Muscle of leg (tissue), 11 donors: ENCODE measurements around the gene PCDH9. TPM values are rescaled to one million over a fixed set of nuclear protein-coding genes. Genes with fewer than 3 reads are reported as not detected.

Experiments
- DNase-seq: peaks from one replicate; pipeline ENCODE4 v3.0.0; 2013
- H3K27ac ChIP-seq: one replicate; pipeline ENCODE4 v1.5.1; 2013; ENCODE audit warnings: mild to moderate bottlenecking, low read length, control low read depth
- H3K27me3 ChIP-seq: one replicate; pipeline ENCODE4 v1.6.1; 2013; ENCODE audit warnings: low read length; ENCODE audit not compliant: control insufficient read depth, insufficient read depth
- H3K36me3 ChIP-seq: one replicate; pipeline ENCODE4 v1.6.1; 2013; ENCODE audit warnings: low read length; ENCODE audit not compliant: control insufficient read depth, insufficient read depth
- H3K4me1 ChIP-seq: one replicate; pipeline ENCODE4 v1.6.1; 2013; ENCODE audit warnings: low read length; ENCODE audit not compliant: control insufficient read depth, insufficient read depth
- H3K4me3 ChIP-seq: one replicate; pipeline ENCODE4 v1.5.1; 2013; ENCODE audit warnings: low read length, control low read depth
- H3K9me3 ChIP-seq: replicated peaks from 2 replicates; pipeline ENCODE4 v1.6.1; 2013; ENCODE audit warnings: low read depth, low read length; ENCODE audit not compliant: control insufficient read depth
- WGBS: methylation state at CpG from one replicate; pipeline ENCODE4 v1.1.5; 2013; ENCODE audit warnings: missing lambda C conversion rate; ENCODE audit not compliant: insufficient coverage; 5-methylcytosine and 5-hydroxymethylcytosine counted together
- polyA plus RNA-seq, 8 donors: library from polyadenylated mRNA; unstranded; fragments of 120-200 nt; gene quantifications; one replicate each; pipeline versions ENCODE4 v1.2.1 to v1.2.3, GENCODE V29; 2013; ENCODE audit warnings: inconsistent platforms in 1 of 8, low replicate concordance in 1 of 8; ENCODE audit not compliant: insufficient read length in 8 of 8, insufficient read depth in 1 of 8
- total RNA-seq: library from RNA; stranded (reverse); fragments of 120-200 nt; gene quantifications from one replicate; pipeline ENCODE4 v1.2.4, GENCODE V29; 2013

PCDH9 gene
- total and polyA plus RNA-seq, 9 donors: 1.7 to 8.3 (median 3.1) TPM

DNA sequence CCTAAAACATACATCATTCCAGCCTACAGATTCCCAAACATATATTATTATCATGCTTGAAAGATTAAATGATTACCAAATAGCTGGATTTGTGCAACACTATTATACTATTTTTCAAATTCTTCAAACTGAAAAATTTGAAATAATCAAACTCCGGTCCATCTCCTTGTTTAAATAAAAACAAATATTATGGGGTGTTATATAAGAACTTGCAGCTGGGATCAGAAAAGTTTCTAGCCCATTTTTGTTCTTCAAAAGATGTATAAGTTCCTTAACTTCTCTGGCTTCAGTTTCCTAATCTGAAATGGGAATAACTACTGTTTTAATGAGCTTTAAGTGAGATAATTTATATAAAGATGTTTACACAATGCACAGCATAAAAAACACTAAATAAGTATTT is 422.9 kb downstream of the PCDH9 start:
- Histone ChIP-seq H3K9me3 (no peaks in the 10 kb centered on the region), H3K27me3 (no peaks in the 10 kb centered on the region)
- WGBS: no CpG with 5 or more reads among the region's 1 CpG

DNA sequence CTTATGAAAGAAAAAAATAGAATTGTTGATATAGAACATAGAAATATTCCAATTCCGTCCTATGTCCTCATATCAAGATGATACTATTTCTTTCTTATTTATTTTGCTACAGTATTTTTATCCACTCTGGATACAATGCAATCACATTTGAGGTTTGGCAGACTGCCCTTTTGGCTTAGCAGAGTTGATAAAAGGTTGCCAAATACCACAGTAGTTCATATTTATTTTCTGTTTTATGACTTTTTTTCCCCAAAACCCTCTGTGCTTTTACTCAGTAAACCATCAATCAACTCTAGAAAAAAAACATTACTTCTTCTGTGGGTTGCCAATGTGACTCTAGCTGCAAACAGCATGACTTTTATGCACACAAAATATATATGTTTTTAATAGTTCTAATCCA is 424.5 kb downstream of the PCDH9 start:
- Histone ChIP-seq H3K9me3 (no peaks in the 10 kb centered on the region), H3K27ac (no peak overlapping the region), H3K4me1 (no peaks in the 10 kb centered on the region), H3K4me3 (no peak overlapping the region), H3K27me3 (no peaks in the 10 kb centered on the region), H3K36me3 (no peaks in the 10 kb centered on the region)
- peak; percentile 91 for DNase-seq
- WGBS: no CpG with 5 or more reads among the region's 1 CpG

More for the DNA sequence above, 422.9 kb downstream of the PCDH9 start:
- Histone ChIP-seq H3K36me3 (no peaks in the 10 kb centered on the region), H3K4me1 (no peaks in the 10 kb centered on the region), H3K4me3 (no peak overlapping the region), H3K27ac (no peak overlapping the region)
- no peak for DNase-seq

DNA sequence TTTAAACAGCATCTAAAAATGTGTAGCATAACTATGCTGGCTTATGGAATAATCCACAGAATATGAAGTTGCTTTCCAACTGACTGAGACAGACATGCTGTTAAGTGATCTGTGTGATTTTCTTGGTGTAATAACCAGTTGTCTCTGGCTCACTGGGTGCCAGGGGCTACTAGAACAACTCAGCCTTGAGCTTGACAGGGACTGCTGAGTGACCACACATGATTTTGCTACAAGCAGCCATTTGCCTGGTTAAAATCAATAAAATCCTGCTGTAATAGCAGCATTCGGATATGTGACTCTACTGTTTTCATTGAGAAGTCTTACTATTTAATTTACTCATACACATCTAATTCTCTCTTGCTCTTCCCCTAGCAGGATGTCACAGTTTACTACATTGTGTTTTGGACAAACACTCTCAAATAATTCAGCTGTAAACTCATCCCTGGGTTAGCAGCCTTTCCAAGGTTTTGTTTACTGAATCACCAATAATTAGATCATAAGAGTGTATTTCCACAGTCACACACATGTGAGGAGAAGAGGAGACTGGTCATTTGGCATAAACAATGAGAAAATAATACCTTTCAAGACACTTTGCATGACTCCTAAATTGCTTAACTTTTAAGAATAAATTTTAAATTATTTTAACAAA is 426.2 kb downstream of the PCDH9 start:
- DNase-seq: peak; percentile 59
- Histone ChIP-seq H3K36me3 (no peaks in the 10 kb centered on the region), H3K9me3 (no peaks in the 10 kb centered on the region), H3K27me3 (no peaks in the 10 kb centered on the region), H3K4me1 (no peaks in the 10 kb centered on the region), H3K27ac (no peak overlapping the region), H3K4me3 (no peak overlapping the region)
- WGBS: no CpG with 5 or more reads among the region's 1 CpG

DNA sequence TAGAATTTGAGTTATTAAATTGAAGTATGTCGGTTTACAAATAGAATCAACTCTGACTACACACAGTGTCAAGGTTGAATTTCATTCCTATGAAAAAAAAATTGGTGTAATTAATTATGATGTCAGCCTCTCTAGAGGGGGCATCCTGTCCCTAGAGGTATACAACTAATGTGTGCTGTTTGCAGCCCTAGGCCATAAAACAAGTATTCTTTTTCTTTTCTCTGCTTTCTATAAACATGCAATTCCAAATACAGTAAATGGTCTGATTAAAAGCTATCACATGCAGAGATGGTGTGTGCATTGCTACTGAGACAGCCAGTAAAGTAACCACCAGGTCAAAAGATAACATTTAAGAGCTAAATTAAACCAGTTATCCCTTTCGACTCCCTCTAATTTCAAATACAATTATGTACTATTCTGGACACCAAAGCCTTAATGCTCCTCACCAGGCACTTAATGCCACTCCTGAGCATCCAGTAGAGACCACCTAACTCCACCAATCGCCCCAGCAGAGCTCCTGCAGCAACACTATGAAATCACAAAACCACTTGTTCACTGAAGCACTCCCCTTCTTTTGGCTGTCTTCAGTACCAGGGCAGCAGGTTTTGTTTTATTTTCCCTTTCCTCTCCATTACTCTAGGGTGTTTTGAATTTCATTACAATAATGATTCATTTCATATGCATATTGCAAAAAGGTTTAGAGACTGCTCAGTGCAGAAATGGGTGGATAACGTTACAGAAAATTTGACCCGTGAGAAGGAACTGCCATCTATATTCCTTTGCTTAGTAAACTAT is 426.9 kb downstream of the PCDH9 start:
- no peaks in the 10 kb centered on the region for H3K9me3 ChIP-seq
- WGBS: 21% methylated on average over 2 of the region's 5 CpGs
- no peaks in the 10 kb centered on the region for H3K4me1 ChIP-seq
- H3K27me3 ChIP-seq: no peaks in the 10 kb centered on the region
- no peak overlapping the region for H3K27ac ChIP-seq
- no peak for DNase-seq
- no peaks in the 10 kb centered on the region for H3K36me3 ChIP-seq
- no peak overlapping the region for H3K4me3 ChIP-seq

DNA sequence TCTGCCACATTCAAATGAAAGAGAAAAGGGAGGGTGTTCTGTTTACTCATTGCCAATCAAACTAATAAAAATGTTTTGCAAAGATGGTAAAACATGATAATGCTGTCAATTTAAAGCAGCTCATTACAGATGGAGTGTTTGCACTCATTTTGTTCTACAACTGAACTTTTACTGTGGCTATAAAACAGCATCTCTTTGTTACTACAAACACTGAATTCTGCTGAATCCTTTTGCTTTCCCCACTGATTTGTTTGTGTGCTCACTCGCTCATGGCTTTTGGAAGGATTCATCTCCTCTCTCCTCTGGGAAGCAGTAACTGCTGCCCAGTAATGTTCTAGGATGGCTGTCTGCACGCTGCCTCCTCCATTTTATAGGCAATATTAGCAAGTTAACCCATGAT is 434.5 kb downstream of the PCDH9 start:
- WGBS: no CpG with 5 or more reads among the region's 2 CpGs
- H3K4me1 ChIP-seq: no peaks in the 10 kb centered on the region

DNA sequence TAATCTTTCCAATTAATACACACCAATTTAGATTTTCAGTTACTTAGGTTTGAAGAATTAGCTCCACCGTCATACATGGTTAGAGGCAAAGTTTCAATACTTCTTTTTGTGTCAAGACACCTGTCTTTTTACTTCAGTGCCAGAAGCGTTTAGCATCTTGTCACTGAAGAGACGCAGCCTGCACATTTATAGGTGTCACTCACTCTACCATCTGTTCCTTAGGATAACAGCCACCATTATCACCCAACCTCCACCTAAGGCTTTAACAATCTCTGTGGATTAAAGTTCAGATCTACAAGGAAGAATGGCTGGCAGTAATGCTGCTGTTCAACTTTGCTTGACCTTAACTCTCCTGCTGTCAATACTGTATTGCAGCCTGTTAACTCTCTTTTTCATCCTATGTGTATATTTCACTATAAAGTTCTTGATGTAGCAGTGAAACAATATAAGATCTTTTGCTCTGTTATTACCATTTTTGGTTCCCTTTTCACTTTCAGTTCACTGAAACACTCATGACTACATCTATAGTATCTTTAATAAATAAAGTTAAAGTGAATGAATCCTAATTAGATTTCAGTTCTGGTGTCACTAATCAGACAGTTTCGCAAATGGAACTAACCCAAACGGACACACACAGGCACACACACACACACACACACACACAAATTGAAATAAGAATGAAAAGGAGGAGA is 435.6 kb downstream of the PCDH9 start:
- Histone ChIP-seq H3K36me3 (no peaks in the 10 kb centered on the region), H3K27me3 (no peaks in the 10 kb centered on the region), H3K27ac (no peak overlapping the region), H3K4me3 (no peak overlapping the region), H3K9me3 (no peaks in the 10 kb centered on the region), H3K4me1 (no peaks in the 10 kb centered on the region)
- no peak for DNase-seq
- WGBS: 33% methylated on average over 2 of the region's 5 CpGs

More for the DNA sequence above, 434.5 kb downstream of the PCDH9 start:
- Histone ChIP-seq H3K9me3 (no peaks in the 10 kb centered on the region), H3K4me3 (no peak overlapping the region), H3K27ac (no peak overlapping the region), H3K27me3 (no peaks in the 10 kb centered on the region), H3K36me3 (no peaks in the 10 kb centered on the region)
- peak; percentile 47 for DNase-seq

DNA sequence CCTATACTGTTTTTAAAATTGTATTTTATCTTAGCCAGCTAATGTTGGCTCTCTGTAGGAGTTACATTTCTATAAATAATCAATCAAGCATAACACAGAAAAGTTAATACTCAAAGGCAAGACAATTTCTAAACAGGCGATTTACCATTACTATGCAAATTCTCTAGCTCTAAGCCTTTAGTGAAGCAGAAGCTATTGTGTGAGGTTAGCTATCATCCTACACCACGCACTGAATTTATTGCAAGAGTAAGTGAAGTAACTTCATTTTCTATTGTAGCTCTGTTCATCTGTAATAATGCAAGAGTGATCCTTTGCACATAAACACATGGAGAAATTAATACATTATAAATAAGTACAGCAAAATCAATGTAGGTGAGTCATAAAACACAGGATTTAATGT is 439.3 kb downstream of the PCDH9 start:
- H3K27me3 ChIP-seq: no peaks in the 10 kb centered on the region
- no peaks in the 10 kb centered on the region for H3K36me3 ChIP-seq
- no peak overlapping the region for H3K4me3 ChIP-seq
- DNase-seq: no peak
- no peaks in the 10 kb centered on the region for H3K9me3 ChIP-seq
- H3K27ac ChIP-seq: no peak overlapping the region
- no CpG with 5 or more reads among the region's 2 CpGs for WGBS
- no peaks in the 10 kb centered on the region for H3K4me1 ChIP-seq

DNA sequence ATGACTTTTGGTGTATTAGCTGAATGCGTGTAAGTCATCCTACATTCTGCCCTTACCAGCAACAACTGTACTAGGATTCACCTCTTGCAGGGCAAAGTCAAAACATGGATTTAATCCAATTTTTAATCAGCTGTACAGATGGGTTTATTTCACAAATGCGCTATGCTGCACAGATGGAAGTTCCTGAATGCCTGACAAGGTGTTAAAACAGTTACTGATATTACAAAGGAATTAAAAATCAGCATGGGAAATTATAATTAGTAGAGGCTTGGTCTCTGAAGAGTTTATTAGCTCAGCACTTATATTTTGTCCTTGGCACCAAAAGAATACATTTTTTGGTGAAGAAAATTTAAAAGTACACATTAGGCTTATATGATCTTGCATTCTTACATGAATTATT is 448.9 kb downstream of the PCDH9 start:
- no peaks in the 10 kb centered on the region for H3K9me3 ChIP-seq
- H3K27me3 ChIP-seq: no peaks in the 10 kb centered on the region
- H3K4me3 ChIP-seq: no peak overlapping the region
- WGBS: no CpG with 5 or more reads among the region's 2 CpGs
- H3K4me1 ChIP-seq: no peaks in the 10 kb centered on the region
- H3K27ac ChIP-seq: no peak overlapping the region
- DNase-seq: no peak
- no peaks in the 10 kb centered on the region for H3K36me3 ChIP-seq

DNA sequence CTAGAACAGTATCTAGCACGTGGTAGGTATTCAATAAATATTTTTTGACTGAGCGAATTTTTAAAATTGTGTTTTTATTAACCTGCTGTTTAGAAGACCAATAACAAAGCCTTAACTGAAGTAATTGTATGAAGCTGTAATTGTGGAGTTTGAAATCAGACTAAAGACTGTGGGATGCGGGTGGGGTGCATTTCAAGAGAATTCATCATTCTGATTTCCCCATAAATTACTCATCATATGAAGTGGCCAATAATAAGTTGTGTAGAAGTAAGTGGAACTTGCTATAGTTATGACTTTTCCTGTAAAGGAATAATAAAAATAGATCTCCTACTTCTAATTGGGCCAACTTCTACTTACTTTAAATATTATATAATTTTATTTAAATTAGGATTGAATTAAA is 449.3 kb downstream of the PCDH9 start:
- no peak for DNase-seq
- Histone ChIP-seq H3K36me3 (no peaks in the 10 kb centered on the region), H3K4me1 (no peaks in the 10 kb centered on the region), H3K27me3 (no peaks in the 10 kb centered on the region), H3K27ac (no peak overlapping the region), H3K9me3 (no peaks in the 10 kb centered on the region), H3K4me3 (no peak overlapping the region)
- no CpG with 5 or more reads among the region's 3 CpGs for WGBS

DNA sequence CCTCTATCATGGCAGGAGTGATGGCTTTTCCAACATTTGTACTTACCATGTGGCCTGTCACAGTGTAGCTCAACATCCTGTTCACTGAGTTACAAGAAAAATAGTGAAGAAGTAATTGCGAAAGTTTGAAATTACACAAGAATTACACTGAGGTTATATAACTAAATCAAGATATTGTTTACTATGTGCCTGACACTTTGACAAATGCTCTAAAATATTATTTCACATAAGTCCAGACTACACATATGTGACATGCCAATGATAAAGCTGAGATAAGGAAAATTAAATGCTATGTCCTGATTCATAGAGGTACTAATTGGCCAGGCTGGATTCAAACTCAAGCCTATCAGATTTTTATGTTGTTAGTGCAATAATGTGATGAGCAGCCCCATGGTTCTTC is 451.7 kb downstream of the PCDH9 start:
- no peak for DNase-seq
- Histone ChIP-seq H3K27ac (no peak overlapping the region), H3K27me3 (no peaks in the 10 kb centered on the region), H3K9me3 (no peaks in the 10 kb centered on the region), H3K4me1 (no peaks in the 10 kb centered on the region), H3K36me3 (no peaks in the 10 kb centered on the region), H3K4me3 (no peak overlapping the region)
- WGBS: no CpG with 5 or more reads among the region's 1 CpG
